Measurements from ENCODE around the gene GRAMD2B.
"Not testable (repeated sequence)": the region's sequence is repeated elsewhere in the genome, so short reads cannot be mapped to it uniquely, and the experiment has no call there.

The GRAMD2B gene

GRCh38 chr5:126514131-126514557 lies 90.9 kb downstream of the GRAMD2B start:
- peak; percentile 92 for DNase-seq (ENCODE audit: low read depth)
- H3K4me3 ChIP-seq (ENCODE audit: low read depth, low read length): no peak overlapping the region
- no peak for TF ChIP-seq CTCF (conservative IDR thresholded peaks at IDR 0.05; ENCODE audit: low read depth, low read length)

- no peak overlapping the region for H3K4me3 ChIP-seq (ENCODE audit: low read depth, low read length)
- no peak for TF ChIP-seq CTCF (conservative IDR thresholded peaks at IDR 0.05; ENCODE audit: low read depth, low read length)
- no peak for DNase-seq (ENCODE audit: low read depth)
Observed at GRCh38 chr5:126514558-126515141, 91.4 kb downstream of the GRAMD2B start.

- no peak for DNase-seq (ENCODE audit: low read depth)
- TF ChIP-seq CTCF (conservative IDR thresholded peaks at IDR 0.05; ENCODE audit: low read depth, low read length): no peak
- H3K4me3 ChIP-seq (ENCODE audit: low read depth, low read length): no peak overlapping the region
Observed at GRCh38 chr5:126515337-126515736, 92.1 kb downstream of the GRAMD2B start.

GRCh38 chr5:126516133-126516532 lies 92.9 kb downstream of the GRAMD2B start:
- no peak for TF ChIP-seq CTCF (conservative IDR thresholded peaks at IDR 0.05; ENCODE audit: low read depth, low read length)
- H3K4me3 ChIP-seq (ENCODE audit: low read depth, low read length): no peak overlapping the region
- DNase-seq (ENCODE audit: low read depth): peak; percentile 47

- no peak for DNase-seq (ENCODE audit: low read depth)
- no peak overlapping the region for H3K4me3 ChIP-seq (ENCODE audit: low read depth, low read length)
- TF ChIP-seq CTCF (conservative IDR thresholded peaks at IDR 0.05; ENCODE audit: low read depth, low read length): no peak
Observed at GRCh38 chr5:126516852-126517251, 93.6 kb downstream of the GRAMD2B start.

- peak; percentile 81 for DNase-seq (ENCODE audit: low read depth)
- H3K4me3 ChIP-seq (ENCODE audit: low read depth, low read length): not testable (repeated sequence)
Observed at GRCh38 chr5:126519223-126519622, 96.0 kb downstream of the GRAMD2B start.

- TF ChIP-seq CTCF (conservative IDR thresholded peaks at IDR 0.05; ENCODE audit: low read depth, low read length): no peak
Observed at GRCh38 chr5:126519637-126520592, 96.7 kb downstream of the GRAMD2B start.

More at GRCh38 chr5:126519637-126520592, 96.7 kb downstream of the GRAMD2B start:
- DNase-seq (ENCODE audit: low read depth): peak; percentile 70
- no peak overlapping the region for H3K4me3 ChIP-seq (ENCODE audit: low read depth, low read length)
